Stimulated activated CD8-positive, alpha-beta memory T cell treated with anti-CD3 and anti-CD28 coated beads, Interleukin-7, amount 100 ng/mL, for 24 hours (primary cell): Measurements from ENCODE around the gene SPTAN1.
"Not testable (repeated sequence)": the region's sequence is repeated elsewhere in the genome, so short reads cannot be mapped to it uniquely, and the experiment has no call there.

Experiments
- DNase-seq: peaks from one replicate; pipeline ENCODE4 v3.0.0-alpha.2; 2020; ENCODE audit warnings: low read depth

SPTAN1 gene

DNA sequence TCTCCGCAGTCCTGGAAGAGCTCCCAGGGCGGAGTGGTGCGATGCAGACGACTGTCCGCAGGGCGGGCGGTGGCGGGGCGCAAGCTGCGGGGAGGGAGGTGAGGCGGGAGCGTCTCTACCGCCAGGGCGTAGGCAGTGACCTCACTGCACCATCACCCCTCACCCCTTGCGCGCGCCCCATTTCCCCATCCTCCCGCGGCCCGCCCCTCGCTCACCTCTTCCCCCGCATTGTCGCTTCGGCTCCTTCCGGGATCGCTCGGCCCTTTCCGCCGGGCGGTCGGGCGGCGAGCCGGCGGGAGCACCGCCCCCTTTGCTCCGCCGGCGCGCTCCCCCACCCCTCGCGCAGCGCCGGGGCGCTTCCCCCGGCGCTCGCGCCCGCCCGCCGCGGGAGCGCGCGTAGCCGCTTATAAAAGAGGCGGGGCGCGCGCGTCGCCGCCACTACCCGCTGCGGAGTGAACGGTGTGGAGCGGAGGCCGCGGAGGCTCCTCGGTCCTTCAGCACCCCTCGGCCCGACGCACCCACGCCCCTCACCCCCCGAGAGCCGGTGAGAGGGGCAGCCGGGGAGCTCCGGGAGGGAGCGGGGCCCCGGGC, at the start of gene SPTAN1:
Gene SPTAN1, plus strand, starts transcription at position 435 of the 591 bp plus-strand sequence. CDS start 14,154 bp downstream, outside the sequence.
- DNase-seq = peak; percentile 79

DNA sequence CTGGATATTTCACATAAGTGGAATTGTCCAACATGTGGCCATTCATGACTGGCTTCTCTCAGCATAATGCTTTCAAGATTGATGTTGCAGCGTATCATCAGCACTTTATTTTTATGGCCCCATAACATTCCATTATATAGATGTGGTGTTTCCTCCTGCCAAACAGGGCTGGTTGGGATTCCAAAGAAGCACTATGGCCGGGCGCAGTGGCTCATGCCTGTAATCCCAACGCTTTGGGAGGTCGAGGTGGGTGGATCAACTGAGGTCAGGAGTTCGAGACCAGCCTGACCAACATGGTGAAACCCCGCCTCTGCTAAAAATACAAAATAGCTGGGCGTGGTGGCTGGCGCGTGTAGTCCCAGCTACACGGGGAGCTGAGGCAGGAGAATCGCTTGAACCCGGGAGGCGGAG, 49.0 kb upstream of the SPTAN1 start:
- DNase-seq = not testable (repeated sequence)

DNA sequence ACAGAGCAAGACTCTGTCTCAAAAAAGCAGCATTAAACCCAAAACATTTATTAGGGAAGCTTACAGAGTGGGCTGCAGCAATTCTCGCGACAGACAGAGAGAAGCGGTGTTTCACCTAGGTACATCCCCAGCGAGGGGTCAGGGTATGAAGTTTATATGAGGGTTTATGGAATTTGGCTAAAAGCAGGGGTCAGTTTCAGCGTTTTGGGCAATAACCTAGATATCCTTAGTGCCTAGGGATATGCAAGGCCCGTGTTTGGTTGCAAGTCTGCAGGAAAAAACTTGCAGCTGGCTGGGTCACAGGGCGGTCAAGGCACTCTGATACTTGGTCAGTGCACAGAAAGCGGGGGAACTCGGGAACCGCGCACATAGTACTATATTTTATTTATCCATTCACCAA, 48.5 kb upstream of the SPTAN1 start:
- DNase-seq = no peak

DNA sequence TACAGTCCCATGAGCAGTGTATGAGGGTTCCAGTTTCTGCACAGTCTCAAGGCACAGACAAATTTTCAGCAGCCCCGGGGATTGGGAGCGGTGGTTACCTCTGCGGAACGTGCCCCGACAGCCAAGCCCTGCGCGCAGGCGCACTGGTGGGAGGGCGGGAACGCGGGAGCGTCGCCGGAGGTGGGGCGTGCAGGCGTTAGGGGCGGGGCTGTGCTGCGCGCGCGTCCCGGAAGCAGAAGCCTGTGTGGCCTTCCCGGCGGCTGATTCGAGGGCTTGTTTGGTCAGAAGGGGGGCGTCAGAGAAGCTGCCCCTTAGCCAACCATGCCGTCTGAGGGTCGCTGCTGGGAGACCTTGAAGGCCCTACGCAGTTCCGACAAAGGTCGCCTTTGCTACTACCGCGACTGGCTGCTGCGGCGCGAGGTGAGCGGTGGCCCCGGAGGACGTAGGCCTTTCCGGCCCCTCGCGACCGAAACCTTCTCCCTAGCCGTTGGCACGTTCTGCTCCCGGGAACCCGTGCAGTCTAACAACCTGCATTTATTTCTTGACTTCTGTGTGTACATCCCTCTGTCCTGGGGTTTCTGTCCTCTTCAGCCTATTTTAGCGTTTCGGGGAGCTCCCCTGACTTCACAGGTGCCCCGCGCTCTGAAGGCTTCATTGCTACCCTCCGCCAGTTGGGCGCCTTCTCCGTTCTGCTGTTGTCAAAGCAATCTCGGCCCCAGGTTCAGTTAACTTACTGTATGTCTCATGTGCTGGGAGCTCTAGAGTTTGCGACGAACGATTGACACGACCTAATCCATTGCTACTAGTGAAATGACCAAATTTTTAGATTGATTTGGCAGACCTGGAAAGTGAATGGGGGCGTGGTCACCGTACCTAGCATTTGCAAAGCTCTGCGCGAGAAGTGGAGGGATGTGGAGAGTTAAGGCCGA, 47.6 kb upstream of the SPTAN1 start, which contains the start of gene GLE1:
Gene GLE1, plus strand, starts transcription at position 235 of the 929 bp plus-strand sequence. Its CDS starts 87 bp downstream, at position 322.
- DNase-seq = peak; percentile 95

DNA sequence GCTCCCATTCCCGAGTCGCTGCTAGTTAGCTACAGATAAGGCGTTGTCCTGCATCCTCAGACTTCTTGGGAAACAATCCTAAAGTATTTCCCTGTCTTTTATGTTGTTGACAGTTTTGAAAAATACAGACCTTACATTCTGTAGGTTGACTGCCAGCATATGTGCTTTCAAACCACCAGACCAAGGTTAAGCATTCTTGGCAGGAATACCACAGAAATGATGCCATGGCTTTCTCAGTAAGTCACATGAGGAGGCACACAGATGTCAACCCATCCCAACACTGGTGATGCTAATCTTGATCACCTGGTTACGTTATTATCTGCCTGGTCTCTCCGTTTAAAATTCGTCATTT, 47.0 kb upstream of the SPTAN1 start:
- no peak for DNase-seq

DNA sequence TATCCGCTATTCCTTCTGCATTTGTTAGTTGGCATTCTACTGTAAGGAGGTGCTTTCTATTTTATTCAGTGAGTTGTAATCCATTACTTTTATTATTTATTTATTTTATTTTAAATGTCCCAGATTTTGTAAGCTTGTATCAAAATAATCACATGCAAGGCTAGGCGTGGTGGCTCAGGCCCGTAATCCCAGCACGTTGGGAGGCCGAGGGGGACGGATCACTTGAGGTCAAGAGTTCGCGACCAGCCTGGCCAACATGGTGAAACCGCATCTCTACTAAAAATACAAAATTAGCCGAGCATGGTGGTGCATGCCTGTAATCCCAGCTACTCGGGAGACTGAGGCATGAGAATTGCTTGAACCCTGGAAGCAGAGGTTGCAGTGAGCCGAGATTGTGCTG, 46.5 kb upstream of the SPTAN1 start:
- DNase-seq = not testable (repeated sequence)

DNA sequence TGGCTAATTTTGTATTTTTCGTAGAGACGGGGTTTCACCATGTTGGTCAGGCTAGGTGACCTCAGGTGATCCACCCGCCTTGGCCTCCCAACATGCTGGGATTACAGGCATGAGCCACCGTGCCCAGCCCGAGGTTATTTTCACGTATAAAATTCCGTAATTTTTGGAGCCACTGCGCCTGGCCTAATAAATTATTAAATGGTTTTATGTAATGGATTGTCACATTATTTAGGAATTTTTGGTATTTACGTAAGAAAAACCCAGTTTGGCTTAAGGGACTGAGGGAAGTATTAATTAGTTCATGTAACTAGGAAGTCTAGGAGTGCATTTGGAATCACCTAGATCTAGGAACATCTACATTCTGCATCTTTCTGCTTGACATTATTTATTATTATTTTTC, 39.6 kb upstream of the SPTAN1 start:
- DNase-seq = no peak

DNA sequence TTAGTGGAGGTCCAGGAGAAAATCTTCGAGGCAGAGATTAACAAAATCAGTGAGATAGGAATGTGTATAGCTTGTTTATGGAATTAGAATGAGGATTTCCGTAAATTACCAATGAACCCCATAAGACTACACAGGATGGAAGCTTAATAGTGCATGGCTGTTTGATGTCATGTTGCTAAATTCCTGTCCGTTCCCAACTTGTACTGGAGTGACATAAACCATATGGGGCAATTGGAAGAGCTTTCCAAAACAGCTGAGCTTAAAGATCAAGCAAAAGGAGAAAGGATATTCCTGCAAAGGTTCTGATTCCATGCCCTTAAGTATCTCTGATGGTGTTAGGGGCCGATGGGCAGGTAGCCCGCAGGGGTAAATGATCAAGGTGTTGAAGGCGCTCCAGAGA, 30.4 kb upstream of the SPTAN1 start:
- no peak for DNase-seq

DNA sequence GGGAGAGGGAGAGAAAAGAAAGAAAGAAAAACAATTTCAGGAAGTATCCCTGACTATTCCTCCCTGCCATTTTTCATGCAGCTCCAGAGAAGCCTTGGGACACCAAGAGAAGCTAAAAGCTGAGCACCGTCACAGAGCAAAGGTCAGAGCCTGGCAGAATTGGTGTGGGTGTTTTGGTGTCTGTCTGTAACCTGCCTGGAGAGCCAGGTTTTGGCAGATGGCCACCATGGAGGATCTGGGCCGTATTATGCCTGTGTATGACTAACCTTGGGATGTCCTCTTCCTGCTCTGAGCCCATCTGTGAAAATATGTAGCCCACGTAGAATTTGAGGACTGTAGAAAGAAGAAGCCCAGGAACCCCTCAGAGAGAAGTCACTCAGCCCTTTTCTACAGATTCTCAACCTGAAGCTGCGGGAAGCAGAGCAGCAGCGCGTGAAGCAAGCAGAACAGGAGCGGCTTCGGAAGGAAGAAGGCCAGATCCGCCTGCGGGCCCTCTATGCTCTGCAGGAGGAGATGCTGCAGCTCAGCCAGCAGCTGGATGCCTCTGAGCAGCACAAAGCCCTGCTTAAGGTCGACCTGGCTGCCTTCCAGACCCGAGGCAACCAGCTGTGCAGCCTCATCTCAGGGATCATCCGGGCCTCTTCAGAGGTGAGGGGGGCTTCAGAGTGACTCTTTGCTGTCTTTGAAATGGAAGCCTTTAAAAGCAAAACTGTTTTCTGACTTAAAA, 29.0 kb upstream of the SPTAN1 start:
- DNase-seq = no peak

DNA sequence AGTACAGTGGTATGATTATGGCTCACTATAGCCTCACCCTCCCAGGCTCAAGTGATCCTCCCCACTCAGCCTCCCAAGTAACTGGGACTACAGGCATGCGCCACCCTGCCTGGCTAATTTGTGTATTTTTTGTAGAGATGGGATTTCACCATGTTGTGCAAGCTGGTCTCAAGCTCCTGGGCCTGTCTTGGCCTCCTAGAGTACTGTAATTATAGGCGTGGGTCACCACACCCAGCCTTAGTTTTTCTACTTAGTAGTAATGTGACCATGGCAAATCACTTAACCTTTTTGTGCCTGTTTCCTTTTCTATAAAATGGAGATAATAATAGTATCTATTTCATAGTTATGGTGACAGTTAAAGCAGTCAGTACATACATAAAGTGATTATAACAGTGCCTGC, 25.7 kb upstream of the SPTAN1 start:
- DNase-seq = no peak

DNA sequence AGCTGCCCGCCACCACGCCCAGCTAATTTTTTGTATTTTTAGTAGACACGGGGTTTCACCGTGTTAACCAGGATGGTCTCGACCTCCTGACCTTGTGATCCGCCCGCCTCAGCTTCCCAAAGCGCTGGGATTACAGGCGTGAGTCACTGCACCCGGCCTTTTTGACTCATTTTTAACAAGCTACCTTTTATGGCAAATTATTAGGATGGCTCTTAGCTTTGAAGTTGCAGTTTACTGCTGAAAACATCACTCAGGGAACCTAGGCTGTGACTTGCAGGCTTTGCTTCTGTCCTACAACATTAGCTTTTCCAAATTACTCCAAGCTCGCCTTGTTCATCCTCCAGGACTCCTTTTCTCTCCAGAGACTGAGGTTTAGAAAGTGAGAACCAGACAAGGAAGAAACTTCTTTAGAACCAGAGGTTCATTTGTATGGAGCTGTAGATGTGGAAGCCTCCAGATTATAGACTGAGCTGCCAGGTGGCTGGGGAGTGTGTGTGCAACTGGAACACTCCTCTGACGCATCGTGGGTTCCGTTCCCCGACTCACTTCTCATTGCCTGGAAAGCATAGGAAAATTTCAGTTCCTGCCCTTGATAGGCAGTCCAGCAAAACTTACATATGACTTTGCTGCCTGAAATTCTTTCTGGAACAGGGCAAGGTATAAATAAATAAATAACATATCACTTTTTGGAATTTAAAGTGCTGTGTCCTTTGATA, 23.8 kb upstream of the SPTAN1 start:
- DNase-seq = no peak

DNA sequence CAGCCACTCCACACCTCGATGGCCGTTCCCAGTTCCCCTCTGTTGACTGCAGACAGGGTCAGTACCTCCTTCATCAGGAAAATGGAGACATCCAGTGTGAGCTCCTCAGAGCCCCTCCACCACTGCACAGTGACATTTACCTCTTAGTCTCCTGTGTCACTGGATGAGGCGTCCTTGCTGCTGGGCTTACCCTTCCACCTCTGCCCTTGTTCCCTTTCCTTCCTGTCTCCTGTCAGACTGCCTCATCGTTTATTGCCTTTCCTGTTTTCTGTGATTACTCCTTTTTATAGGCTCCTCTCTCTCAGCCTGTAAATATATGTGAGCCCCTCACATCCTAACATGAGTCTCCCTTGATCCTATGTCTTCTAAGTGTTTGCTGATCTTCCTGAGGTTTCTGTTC, 23.2 kb upstream of the SPTAN1 start:
- DNase-seq = no peak

DNA sequence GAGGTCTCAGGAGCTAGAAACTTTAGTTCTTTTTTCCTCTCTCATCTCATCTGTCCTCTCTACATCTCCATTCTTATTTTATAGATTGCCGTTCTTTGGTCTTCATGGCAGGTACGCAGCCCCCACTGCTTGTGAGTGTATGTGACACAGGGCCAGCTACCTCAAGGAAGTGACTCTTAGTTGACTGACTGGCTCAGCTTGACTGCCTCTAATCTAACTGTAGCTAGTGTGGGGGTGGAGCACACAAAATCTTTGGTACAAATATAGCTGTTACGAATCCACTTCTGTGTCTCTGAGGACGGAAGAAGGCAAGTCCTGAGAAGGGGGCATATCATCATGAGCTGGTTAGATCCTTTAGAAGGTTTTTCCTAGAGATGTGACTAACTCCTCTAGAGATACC, 19.8 kb upstream of the SPTAN1 start:
- DNase-seq = no peak

DNA sequence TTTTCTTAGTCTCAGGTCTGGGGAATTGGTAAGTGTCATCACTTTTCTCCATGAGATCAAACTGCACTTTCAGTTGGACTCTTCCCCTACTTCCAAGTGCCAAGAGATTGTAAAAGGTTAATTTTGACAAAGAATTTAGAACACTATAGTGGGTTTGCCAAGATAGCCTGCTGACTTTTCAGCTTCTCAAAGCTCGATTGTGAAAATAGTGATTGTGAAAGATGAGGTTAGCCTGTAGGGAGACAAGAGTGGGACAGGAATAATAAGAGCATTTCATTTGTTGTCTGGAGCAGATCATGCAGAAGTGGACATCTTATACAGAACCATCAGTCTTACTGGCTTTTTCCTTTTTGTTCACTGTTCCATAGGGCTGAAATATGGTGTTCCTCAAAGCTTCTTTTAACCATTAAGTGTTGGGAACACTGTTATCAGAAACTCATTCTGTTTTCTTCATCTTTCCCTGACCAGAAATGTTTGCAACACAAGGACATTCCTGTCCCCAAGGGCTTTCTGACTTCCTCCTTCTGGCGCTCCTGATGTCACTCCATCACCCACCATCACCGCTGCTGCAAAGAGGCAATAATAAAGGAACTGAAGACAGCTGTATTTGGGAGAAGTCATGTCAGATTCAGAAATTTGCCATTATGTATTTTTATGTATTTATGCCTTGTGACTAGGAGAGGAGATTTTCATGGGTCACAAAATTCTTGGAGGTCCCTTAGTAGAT, 11.6 kb upstream of the SPTAN1 start:
- DNase-seq = no peak

DNA sequence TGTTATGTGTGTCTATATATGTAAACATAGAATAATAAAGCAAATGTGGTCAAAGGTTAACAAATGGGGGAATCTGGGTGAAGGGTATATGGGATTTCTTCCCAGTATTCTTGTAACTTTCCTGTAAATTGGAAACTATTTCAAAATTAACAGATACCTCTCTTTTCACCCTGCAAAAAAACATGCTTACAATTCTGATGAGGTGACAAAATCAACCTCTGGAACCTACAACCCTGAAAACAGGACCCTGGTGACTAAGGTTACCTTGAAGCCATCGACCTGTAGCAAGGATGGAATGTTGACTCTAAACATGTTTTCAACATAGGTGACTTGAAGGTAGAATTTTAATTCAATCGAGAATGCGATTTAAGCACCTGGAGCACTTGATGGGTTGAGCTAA, 5.9 kb upstream of the SPTAN1 start:
- no peak for DNase-seq

DNA sequence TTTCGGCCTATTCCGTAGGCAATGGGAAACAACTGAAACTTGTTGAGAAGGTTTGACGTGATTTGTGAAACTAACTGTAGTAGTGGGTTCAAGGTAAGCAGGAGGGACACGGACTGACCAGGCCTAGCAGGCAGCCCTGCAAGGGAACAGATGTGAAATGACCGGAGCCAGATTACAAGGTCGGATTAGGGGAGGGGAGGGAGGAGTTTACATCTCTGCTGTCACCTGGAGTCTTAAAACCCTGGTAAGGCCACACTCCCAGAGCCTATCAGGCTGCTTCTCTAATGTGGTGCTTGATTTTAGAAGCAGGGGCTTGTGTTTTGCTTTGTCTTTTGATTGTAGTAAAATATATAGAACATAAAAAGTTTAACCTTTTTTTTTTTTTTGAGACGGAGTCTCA, 3.5 kb upstream of the SPTAN1 start:
- DNase-seq = no peak

DNA sequence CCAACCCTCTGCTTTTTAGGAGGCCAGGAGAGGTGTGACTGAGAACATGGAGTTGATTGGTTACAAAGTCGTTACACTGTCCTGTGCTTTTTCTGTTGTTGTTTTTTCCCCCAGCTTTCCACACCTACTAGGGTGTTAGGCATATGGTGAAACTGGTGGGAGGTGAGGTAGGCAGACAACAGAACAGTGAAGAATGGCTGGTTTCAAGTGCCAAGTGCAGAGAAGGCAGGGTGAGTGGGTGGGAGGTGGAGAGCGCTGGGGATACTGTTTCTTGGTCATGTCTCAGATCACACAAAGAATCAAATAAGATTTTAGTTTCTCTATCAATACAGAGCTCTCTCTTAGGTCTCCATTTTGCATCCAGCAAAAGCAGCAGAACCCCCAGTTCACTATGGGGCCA, 2.2 kb upstream of the SPTAN1 start:
- DNase-seq = no peak

DNA sequence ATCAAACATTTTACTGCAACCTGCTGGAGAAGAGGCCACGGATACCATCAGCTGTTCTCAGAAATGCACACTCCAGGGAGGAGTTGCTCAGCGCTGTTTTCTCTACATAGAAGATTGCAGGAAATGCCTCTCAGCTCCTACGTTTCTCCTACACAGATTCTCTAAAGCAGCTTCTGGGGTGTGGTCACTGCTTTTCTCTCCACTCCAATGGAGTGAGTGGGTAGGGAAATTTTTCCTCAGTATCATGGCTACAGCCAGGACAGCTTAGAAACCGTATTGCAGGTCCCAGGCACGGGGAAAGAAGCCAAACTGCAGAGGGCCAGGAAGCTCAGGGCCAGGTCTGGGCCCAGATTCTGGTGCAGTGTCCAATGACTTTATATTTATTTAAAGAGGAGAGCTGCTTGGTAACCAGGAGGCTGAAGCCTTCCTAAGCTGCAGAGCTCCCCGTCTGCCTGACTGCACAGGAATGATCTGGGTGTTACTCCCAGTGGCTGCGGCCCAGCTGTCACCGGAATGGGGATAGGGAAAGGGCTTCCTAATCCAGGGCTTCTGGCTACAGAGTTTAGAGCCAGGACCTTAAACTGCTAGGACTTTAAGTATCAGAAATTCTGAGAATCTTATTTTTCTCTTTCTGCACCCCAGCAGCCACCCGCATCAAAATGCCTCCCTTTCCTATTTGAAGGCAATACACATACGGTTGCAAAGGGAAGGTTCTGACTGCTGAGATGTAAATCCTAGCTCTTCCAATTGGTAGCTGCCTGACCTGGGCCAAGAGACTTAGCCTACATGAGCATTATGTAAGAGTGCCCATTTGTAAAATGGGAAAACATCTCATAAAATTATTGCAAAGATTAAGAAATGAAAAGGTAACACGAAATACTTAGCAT, 1.4 kb upstream of the SPTAN1 start:
- DNase-seq = no peak

DNA sequence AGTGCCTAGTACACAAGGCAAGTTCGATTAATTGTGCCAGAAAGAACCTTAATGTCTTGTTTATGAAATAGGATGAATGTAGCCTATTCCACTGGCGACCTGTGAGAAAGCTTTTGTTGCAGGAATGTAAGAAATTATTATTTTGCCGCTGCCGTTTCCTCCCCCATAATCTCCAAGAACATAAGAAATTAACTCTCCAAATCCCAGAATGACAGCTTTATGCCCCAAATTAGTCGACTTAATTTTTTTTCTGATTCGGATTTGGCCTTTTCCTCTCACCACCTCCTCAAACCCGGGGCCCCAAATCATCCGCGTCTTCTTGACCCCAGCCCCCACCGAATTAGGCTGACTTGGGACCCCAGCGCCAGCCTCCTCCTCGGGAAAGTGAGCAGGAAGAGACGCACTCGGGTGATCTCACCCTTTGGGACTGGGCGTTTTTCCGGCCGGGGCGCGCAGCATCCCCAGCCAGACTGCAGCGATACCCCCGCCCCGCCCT, 682 bp upstream of the SPTAN1 start:
- no peak for DNase-seq

DNA sequence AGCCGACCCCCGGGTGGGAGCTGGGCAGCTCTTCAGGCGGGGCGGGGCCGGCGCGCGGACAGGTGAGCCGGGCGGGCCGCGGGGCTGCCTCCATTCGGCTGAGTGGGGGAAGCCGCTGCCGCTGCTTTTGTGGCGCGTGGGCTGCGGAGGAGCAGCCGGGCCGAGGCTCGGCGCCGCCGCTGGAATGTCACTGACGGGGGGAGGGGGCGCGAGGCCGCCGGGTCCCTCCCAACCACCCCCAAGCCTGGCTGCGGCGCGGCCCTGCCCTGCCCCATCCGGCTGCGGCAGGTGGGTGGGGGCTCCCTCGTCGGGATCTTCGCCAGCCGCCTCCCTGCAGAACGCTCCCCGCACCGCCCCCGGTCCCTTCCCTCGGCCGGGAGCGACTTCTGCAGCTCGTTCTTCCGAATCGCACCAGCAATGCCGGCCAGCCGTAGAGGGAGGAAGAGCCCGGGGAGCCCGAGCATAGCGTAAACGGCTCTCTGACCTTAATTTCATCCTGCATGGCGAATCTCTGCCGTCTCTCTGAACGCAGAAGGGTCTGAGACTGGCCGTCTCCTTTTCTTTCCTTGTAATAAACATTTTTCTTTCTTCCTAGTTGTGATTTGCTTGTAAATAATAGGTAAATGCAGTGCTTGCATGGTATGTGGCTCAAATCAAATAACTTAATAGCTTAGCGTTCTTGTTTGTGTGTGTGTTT, 505 bp downstream of the SPTAN1 start:
- DNase-seq = peak; percentile 20
